Measurements from ENCODE around the gene NUP85.
A peak's percentile ranks its signal among the peaks of the same experiment; 100 is the strongest.

NUP85 gene

DNA sequence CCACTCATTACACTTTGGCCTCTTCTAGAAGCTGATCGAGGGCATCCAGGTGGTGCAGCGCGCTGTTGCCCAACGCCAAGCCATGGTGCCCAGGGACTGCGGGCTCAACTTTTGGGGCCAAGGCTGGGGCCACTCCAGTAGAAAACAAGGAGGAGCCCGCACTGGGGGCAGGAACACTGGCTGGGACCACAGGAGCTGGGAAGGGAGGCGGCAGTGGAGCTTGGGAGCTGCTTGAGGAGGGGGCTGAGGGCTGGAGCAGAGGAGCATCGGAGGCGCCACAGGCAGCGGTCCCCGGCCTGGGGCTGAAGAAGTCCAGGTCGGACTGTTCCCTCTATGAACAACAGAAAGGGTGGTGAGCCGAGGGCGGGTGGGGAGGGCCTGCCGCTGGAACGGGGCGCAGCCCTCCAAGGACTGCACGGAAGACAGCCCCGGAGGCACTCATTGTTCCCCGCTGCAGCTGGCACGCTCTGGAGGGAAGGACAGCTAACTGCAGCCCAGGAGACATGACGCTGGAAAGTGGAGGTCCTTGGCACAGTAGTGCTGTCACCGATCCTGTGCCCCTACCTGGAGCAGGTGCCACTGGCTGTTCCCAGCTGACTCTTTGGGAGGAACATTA, 34.4 kb downstream of the NUP85 start:
- H3K27ac ChIP-seq = no peak overlapping the region
- TF ChIP-seq, protein P1, sequence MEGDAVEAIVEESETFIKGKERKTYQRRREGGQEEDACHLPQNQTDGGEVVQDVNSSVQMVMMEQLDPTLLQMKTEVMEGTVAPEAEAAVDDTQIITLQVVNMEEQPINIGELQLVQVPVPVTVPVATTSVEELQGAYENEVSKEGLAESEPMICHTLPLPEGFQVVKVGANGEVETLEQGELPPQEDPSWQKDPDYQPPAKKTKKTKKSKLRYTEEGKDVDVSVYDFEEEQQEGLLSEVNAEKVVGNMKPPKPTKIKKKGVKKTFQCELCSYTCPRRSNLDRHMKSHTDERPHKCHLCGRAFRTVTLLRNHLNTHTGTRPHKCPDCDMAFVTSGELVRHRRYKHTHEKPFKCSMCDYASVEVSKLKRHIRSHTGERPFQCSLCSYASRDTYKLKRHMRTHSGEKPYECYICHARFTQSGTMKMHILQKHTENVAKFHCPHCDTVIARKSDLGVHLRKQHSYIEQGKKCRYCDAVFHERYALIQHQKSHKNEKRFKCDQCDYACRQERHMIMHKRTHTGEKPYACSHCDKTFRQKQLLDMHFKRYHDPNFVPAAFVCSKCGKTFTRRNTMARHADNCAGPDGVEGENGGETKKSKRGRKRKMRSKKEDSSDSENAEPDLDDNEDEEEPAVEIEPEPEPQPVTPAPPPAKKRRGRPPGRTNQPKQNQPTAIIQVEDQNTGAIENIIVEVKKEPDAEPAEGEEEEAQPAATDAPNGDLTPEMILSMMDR (conservative IDR thresholded peaks at IDR 0.05) = no peak

DNA sequence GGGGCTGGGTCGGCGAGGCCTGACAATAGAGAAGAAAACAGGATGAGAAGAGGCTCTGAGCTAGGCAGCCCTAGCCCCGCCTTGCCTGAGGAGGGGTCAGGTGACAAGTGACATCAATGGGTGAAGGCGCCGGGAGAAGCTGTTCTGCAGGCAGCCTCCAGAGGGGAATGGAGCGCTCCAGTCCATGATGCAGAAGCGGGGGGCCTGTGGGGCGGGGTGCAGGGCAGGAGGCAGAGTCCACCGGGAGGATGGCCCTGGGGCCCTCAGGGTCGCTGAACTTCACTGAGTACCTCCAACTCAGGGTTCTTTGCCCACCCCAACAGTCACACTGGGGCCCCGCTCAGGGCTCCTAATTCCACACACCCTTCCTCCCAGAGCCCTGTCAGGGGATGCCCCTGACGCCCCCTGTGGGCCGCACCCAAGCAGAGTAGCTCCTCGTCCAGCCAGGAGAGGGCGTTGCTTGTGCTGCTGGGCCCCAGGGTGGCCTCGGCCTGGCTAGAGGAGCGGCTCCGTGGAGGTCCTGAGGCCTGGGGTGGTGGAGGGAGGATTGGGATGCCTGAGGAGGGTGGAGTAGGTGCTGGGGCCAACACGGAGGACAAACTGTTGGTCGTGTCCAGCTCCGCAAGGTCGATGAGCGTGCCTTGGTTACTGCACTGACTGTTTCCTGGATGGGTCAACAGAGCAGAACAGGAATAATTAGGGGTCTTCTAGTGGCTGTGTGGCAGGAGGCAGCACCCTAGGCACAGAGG, 35.1 kb downstream of the NUP85 start:
- H3K27ac ChIP-seq = no peak overlapping the region
- TF ChIP-seq, protein P1 (conservative IDR thresholded peaks at IDR 0.05) = peak; percentile 60

DNA sequence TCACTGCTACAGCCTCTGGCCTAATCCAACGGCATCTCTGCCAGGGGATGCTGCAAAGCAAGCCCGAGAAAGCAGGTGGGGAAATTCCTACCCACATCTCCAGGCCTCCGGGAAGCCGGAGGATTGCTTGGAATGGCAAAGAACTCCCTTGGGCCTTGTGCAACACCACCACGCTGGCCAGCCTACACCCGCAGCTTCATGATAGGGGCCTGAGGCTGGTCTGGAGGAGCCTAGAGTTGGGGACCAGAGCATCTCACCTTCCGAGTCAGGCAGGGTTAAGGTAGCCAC, 35.6 kb downstream of the NUP85 start:
- no peak overlapping the region for H3K27ac ChIP-seq
- TF ChIP-seq, protein P1 (conservative IDR thresholded peaks at IDR 0.05) = no peak

DNA sequence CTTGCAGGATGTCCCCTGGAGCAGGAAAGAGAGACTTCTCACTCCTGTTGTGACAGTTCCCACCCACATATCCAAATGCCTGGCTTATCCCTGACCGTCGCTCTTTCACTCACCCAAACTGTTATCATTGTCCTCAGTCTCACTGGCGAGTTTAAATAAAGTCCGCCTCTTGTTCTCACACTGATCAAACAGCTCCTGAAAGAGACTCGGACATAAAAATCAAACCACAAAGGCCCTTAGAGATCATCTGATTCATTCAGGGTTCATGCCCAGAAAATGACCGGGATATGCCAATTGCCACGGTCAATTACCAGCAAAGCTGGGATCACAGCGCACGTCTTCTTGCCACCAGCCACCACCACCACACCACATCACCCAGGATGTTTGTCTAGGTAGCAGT, 36.0 kb downstream of the NUP85 start:
- no peak overlapping the region for H3K27ac ChIP-seq
- TF ChIP-seq, protein P1 (conservative IDR thresholded peaks at IDR 0.05) = no peak

DNA sequence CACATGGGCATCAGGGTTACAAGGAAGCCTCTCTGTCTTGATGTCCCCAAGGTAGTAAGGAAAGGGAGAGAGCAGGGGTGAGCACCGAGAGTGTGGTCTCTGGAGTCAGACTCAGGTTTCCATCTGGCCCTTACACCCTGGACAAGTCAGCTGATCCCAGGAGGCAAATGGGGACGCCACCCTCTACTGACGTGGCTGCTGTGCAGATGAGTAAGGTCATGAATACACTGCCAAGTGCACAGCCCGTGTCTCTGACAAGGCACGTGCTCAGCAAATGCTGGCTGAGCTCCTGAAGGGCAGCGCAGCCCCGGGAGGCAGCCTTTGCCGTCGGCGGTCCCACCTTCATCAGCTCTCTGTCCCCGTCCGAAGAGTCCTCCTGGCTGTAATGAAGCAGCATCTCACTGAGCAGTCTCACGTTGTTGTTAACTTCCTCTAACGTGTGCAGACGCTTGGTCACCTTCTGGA, 36.5 kb downstream of the NUP85 start:
- TF ChIP-seq, protein P1 (conservative IDR thresholded peaks at IDR 0.05) = no peak
- H3K27ac ChIP-seq = no peak overlapping the region

DNA sequence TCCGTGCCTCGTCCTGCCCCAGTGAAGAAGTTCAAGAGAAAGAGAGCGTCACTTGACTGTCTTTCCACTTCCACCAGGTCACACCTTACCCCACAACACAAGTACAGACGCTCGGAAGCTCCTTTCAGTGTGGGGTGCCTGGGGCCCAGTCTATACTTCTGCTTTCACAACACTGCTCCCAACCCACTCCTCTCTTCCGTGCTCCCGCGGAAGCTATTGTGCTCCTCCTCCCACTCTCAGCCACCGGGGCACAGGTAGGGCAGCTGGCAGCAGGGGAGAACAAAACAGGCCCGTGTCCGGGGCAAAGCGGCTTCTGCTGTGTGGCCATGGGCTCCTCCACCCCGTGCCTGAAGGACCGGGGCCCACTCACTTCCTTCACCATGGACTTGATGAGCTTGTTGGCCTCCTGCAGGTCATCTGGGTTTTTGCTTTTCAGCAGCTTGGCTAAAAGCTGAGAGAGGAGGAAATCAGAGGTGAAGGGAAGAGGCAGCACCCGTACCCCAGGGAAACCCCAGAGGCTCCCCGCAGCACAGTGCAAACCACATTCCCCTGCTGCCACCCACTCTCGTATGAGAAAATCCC, 37.1 kb downstream of the NUP85 start:
- no peak overlapping the region for H3K27ac ChIP-seq
- TF ChIP-seq, protein P1 (conservative IDR thresholded peaks at IDR 0.05) = no peak

DNA sequence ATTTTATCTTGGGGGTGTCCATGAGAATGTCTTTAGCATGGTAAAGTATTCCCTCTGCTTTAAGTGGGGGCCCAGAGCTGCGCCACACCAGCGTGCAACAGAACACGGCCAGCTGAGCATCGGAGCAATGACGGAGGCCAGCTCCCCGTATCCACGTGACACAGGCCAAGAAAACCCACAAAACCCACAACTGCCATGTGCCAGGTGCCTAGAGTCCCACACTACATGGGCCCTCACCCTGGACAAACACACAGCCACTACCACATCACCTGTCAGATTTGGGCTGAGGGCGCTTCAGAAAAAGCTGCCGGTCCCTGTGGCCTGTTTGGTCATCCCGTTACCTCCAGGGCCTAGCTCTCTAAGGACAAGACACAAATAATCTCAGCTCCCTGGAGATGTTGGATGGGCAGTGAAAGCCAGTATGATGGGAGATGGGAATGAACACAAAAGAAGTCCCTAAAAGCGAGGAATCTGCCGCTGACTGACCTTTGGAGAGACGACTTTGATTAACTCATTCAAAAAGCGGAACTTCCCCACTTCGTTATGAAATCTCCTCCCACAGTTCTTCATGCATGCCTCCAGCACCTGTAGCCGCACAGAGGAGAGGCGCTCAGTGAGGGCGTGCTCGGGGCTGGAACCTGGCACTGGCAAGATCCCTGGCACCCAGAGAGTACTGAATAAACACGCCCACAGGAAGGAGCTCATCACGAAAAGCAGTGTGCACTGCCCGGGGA, 38.8 kb downstream of the NUP85 start:
- H3K27ac ChIP-seq = peak overlapping the region; percentile 39; the same call in 1 of the 2 replicates
- TF ChIP-seq, protein P1 (conservative IDR thresholded peaks at IDR 0.05) = no peak
